HepG2 (cell line): Measurements from ENCODE around the gene PDIK1L. TPM values are rescaled to one million over a fixed set of nuclear protein-coding genes. Genes with fewer than 3 reads are reported as not detected.

Experiments used
- DMAP1 ChIP-seq: IDR thresholded peaks from 2 replicates; pipeline ENCODE4 v1.6.1; 2016
- HOXA9 ChIP-seq: sonication (generic); formaldehyde crosslinking; IDR thresholded peaks from 2 replicates; pipeline ENCODE4 v1.8.1; 2022; ENCODE audit warnings: missing genetic modification reagents, mild to moderate bottlenecking, moderate library complexity, borderline replicate concordance
- JUNB ChIP-seq: sonication (generic); formaldehyde crosslinking; IDR thresholded peaks from 2 replicates; pipeline ENCODE4 v1.8.0; 2022; ENCODE audit warnings: missing genetic modification reagents, mild to moderate bottlenecking, borderline replicate concordance
- KDM6A ChIP-seq: IDR thresholded peaks from 2 replicates; pipeline ENCODE4 v1.6.1; 2016; ENCODE audit warnings: low read depth
- MATR3 ChIP-seq: sonication (generic); formaldehyde crosslinking; IDR thresholded peaks from 2 replicates; pipeline ENCODE4 v1.4.0; 2020; ENCODE audit warnings: missing genetic modification reagents
- TOPORS ChIP-seq: sonication (generic); formaldehyde crosslinking; IDR thresholded peaks from 2 replicates; pipeline ENCODE4 v1.8.0; 2023; ENCODE audit warnings: mild to moderate bottlenecking, missing genetic modification reagents
- U2AF2 ChIP-seq: fragments of 200-400 bp; formaldehyde crosslinking; IDR thresholded peaks from 2 replicates; pipeline ENCODE4 v1.6.1; 2017; ENCODE audit warnings: low read depth, mild to moderate bottlenecking, low read length
- ZBTB20 ChIP-seq: sonication (generic); formaldehyde crosslinking; IDR thresholded peaks from 2 replicates; pipeline ENCODE4 v1.8.1; 2023; ENCODE audit warnings: missing genetic modification reagents, low read depth, mild to moderate bottlenecking, borderline replicate concordance
- ZNF180 ChIP-seq: sonication (generic); formaldehyde crosslinking; IDR thresholded peaks from 2 replicates; pipeline ENCODE4 v1.4.0; 2020; ENCODE audit warnings: low read depth, missing genetic modification reagents, borderline replicate concordance
- ZNF224 ChIP-seq: sonication (generic); formaldehyde crosslinking; IDR thresholded peaks from 2 replicates; pipeline ENCODE4 v1.5.0; 2020; ENCODE audit warnings: mild to moderate bottlenecking, missing genetic modification reagents
- ZNF558 ChIP-seq: sonication (generic); formaldehyde crosslinking; IDR thresholded peaks from 2 replicates; pipeline ENCODE4 v1.9.0; 2022; ENCODE audit warnings: mild to moderate bottlenecking, missing genetic modification reagents, borderline replicate concordance
- ZNF564 ChIP-seq: sonication (generic); formaldehyde crosslinking; IDR thresholded peaks from 2 replicates; pipeline ENCODE4 v1.8.1; 2023; ENCODE audit warnings: mild to moderate bottlenecking, missing genetic modification reagents
- polyA plus RNA-seq, 8 experiments: library from polyadenylated mRNA; depleted of rRNA in 3 of 8; stranded (reverse) in 7 of 8; unstranded in 1 of 8; fragments of >200 nt; fragmentation: Illumina TruSeq in 4 of 8; extraction: Trizol in 4 of 8; gene quantifications; 2 replicates each; pipeline versions ENCODE4 v1.2.1 to v1.2.3, GENCODE V29; 2011 to 2016; ENCODE audit warnings: low read depth in 4 of 8, missing spikeins in 1 of 8, mixed read lengths in 1 of 8; ENCODE audit not compliant: insufficient read depth in 1 of 8
- total RNA-seq, 5 experiments: library from RNA; depleted of rRNA; stranded (reverse); fragments of >200 nt; fragmentation: Illumina TruSeq; extraction: Trizol; gene quantifications; 2 replicates each; pipeline ENCODE4 v1.2.3, GENCODE V29; 2016; ENCODE audit warnings: low read depth in 1 of 5
- TF ChIP-seq, protein P1 (sequence below): sonication (generic); formaldehyde crosslinking; conservative IDR thresholded peaks from 2 replicates; pipeline ENCODE4 v1.8.0; 2022; ENCODE audit warnings: mild to moderate bottlenecking, moderate library complexity, missing genetic modification reagents
- TF ChIP-seq, protein P2 (sequence below): sonication (generic); formaldehyde crosslinking; IDR thresholded peaks from 2 replicates; pipeline ENCODE4 v1.5.0; 2020; ENCODE audit warnings: missing genetic modification reagents
- TF ChIP-seq, protein P3 (sequence below): sonication (generic); formaldehyde crosslinking; IDR thresholded peaks from 2 replicates; pipeline ENCODE4 v1.9.0; 2021; ENCODE audit warnings: missing genetic modification reagents, borderline replicate concordance
- TF ChIP-seq, protein P4 (sequence below): sonication (generic); formaldehyde crosslinking; conservative IDR thresholded peaks from 2 replicates; pipeline ENCODE4 v1.8.1; 2023; ENCODE audit warnings: missing genetic modification reagents
- TF ChIP-seq, protein P5 (sequence below): sonication (generic); formaldehyde crosslinking; IDR thresholded peaks from 2 replicates; pipeline ENCODE4 v1.5.1; 2020; ENCODE audit warnings: missing genetic modification reagents, mild to moderate bottlenecking, borderline replicate concordance
- TF ChIP-seq, protein P6 (sequence below): sonication (generic); formaldehyde crosslinking; IDR thresholded peaks from 2 replicates; pipeline ENCODE4 v1.8.1; 2023; ENCODE audit warnings: missing genetic modification reagents, inconsistent platforms, borderline replicate concordance
- TF ChIP-seq, protein P7 (sequence below): IDR thresholded peaks from 2 replicates; pipeline ENCODE4 v1.6.1; 2016

Gene PDIK1L
- total and polyA plus RNA-seq, 2 of the 13 experiments (the other 11 are each of a cell fraction or from before 2014, with no cell fraction given), result 1.9 to 4.6 TPM

DNA sequence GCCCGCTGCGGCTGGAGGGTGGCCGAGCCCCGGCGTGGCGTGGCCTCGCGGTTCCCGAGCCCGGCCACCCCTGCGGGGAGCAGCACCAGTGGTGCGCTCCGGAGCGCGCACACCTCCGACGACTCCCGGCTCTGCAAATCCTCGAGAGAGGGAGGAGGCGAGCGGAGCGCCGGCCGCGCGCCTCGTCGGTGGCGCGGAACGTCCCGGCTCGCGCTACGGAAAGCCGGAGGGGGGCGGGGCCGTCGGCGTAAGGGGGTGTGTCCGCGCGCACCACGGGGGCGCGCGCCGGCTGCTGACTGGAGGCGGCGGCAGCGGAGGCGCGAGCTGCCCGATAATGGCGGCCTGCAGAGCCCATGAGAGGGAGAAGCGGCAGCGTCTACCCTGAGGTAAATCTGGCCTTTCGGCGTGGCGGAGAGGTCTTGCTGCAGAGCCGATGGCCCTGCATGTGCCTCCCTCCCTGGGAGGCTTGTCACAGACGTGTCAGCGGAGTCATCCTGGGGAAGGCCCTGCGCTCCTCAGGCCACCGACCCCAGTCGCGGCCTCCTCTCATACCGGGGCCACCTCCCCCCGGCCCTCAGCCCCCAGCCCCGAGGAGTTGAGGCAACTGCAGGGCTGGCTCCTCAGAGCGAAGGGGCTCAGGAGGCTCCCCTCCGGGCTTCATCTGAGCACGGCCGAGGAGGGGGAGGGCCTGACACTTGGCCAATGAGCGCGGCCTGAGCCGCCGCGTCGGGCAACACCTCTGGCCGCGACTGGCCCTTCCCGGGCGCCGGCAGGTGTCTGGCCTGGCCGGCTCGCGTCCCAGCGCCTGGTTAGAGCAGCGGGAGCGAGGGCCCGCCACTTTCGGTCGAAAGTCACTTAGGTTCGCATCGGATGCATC is at the start of gene PDIK1L (continued):
- TF ChIP-seq HOXA9 (CRISPR knock-in tag) (no peak), ZNF180 (no peak), U2AF2 (no peak), ZNF558 (no peak), DMAP1 (CRISPR knock-in tag) (peak; percentile 82; the same call in 1 of the 2 replicates), MATR3 (CRISPR knock-in tag) (no peak), ZBTB20 (CRISPR knock-in tag) (no peak), ZNF224 (CRISPR knock-in tag) (0 out of 2 replicates have a peak, but pooled peaks have one; percentile 66), ZNF564 (CRISPR knock-in tag) (no peak), TOPORS (CRISPR knock-in tag) (no peak), KDM6A (CRISPR knock-in tag) (no peak), JUNB (CRISPR knock-in tag) (no peak)
- TF ChIP-seq, protein P1, sequence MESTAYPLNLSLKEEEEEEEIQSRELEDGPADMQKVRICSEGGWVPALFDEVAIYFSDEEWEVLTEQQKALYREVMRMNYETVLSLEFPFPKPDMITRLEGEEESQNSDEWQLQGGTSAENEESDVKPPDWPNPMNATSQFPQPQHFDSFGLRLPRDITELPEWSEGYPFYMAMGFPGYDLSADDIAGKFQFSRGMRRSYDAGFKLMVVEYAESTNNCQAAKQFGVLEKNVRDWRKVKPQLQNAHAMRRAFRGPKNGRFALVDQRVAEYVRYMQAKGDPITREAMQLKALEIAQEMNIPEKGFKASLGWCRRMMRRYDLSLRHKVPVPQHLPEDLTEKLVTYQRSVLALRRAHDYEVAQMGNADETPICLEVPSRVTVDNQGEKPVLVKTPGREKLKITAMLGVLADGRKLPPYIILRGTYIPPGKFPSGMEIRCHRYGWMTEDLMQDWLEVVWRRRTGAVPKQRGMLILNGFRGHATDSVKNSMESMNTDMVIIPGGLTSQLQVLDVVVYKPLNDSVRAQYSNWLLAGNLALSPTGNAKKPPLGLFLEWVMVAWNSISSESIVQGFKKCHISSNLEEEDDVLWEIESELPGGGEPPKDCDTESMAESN, result no peak
- TF ChIP-seq, protein P2, sequence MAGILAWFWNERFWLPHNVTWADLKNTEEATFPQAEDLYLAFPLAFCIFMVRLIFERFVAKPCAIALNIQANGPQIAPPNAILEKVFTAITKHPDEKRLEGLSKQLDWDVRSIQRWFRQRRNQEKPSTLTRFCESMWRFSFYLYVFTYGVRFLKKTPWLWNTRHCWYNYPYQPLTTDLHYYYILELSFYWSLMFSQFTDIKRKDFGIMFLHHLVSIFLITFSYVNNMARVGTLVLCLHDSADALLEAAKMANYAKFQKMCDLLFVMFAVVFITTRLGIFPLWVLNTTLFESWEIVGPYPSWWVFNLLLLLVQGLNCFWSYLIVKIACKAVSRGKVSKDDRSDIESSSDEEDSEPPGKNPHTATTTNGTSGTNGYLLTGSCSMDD (CRISPR knock-in tag), result no peak
- TF ChIP-seq, protein P3, sequence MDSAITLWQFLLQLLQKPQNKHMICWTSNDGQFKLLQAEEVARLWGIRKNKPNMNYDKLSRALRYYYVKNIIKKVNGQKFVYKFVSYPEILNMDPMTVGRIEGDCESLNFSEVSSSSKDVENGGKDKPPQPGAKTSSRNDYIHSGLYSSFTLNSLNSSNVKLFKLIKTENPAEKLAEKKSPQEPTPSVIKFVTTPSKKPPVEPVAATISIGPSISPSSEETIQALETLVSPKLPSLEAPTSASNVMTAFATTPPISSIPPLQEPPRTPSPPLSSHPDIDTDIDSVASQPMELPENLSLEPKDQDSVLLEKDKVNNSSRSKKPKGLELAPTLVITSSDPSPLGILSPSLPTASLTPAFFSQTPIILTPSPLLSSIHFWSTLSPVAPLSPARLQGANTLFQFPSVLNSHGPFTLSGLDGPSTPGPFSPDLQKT (CRISPR knock-in tag), result no peak
- TF ChIP-seq, protein P4, sequence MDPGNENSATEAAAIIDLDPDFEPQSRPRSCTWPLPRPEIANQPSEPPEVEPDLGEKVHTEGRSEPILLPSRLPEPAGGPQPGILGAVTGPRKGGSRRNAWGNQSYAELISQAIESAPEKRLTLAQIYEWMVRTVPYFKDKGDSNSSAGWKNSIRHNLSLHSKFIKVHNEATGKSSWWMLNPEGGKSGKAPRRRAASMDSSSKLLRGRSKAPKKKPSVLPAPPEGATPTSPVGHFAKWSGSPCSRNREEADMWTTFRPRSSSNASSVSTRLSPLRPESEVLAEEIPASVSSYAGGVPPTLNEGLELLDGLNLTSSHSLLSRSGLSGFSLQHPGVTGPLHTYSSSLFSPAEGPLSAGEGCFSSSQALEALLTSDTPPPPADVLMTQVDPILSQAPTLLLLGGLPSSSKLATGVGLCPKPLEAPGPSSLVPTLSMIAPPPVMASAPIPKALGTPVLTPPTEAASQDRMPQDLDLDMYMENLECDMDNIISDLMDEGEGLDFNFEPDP, result no peak
- TF ChIP-seq, protein P5, sequence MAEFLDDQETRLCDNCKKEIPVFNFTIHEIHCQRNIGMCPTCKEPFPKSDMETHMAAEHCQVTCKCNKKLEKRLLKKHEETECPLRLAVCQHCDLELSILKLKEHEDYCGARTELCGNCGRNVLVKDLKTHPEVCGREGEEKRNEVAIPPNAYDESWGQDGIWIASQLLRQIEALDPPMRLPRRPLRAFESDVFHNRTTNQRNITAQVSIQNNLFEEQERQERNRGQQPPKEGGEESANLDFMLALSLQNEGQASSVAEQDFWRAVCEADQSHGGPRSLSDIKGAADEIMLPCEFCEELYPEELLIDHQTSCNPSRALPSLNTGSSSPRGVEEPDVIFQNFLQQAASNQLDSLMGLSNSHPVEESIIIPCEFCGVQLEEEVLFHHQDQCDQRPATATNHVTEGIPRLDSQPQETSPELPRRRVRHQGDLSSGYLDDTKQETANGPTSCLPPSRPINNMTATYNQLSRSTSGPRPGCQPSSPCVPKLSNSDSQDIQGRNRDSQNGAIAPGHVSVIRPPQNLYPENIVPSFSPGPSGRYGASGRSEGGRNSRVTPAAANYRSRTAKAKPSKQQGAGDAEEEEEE (CRISPR knock-in tag), result no peak
- TF ChIP-seq, protein P6, sequence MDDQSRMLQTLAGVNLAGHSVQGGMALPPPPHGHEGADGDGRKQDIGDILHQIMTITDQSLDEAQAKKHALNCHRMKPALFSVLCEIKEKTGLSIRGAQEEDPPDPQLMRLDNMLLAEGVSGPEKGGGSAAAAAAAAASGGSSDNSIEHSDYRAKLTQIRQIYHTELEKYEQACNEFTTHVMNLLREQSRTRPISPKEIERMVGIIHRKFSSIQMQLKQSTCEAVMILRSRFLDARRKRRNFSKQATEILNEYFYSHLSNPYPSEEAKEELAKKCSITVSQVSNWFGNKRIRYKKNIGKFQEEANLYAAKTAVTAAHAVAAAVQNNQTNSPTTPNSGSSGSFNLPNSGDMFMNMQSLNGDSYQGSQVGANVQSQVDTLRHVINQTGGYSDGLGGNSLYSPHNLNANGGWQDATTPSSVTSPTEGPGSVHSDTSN (CRISPR knock-in tag), result no peak
- TF ChIP-seq, protein P7, sequence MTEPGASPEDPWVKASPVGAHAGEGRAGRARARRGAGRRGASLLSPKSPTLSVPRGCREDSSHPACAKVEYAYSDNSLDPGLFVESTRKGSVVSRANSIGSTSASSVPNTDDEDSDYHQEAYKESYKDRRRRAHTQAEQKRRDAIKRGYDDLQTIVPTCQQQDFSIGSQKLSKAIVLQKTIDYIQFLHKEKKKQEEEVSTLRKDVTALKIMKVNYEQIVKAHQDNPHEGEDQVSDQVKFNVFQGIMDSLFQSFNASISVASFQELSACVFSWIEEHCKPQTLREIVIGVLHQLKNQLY (CRISPR knock-in tag), result no peak
